Neural cell (in vitro differentiated cells): ENCODE results near the gene TANGO6.

ENCODE experiments used
- EP300 ChIP-seq: fragments of 450-650 bp; conservative IDR thresholded peaks from 2 replicates; pipeline ENCODE4 v1.6.1; 2014; ENCODE audit warnings: antibody characterized with exemption, mild to moderate bottlenecking, moderate library complexity; ENCODE audit not compliant: poor library complexity, severe bottlenecking
- RAD21 ChIP-seq: fragments of 450-650 bp; conservative IDR thresholded peaks from 2 replicates; pipeline ENCODE4 v1.6.1; 2014; ENCODE audit warnings: antibody characterized with exemption, mild to moderate bottlenecking, moderate library complexity
- SMC3 ChIP-seq: fragments of 450-650 bp; conservative IDR thresholded peaks from 2 replicates; pipeline ENCODE4 v1.6.1; 2014; ENCODE audit warnings: antibody characterized with exemption, mild to moderate bottlenecking, moderate library complexity; ENCODE audit not compliant: poor library complexity
- TF ChIP-seq, protein P1 (sequence below): fragments of 450-650 bp; IDR thresholded peaks from 2 replicates; pipeline ENCODE4 v1.5.1; 2014; ENCODE audit warnings: antibody characterized with exemption, mild to moderate bottlenecking, moderate library complexity; ENCODE audit not compliant: poor library complexity, severe bottlenecking

DNA sequence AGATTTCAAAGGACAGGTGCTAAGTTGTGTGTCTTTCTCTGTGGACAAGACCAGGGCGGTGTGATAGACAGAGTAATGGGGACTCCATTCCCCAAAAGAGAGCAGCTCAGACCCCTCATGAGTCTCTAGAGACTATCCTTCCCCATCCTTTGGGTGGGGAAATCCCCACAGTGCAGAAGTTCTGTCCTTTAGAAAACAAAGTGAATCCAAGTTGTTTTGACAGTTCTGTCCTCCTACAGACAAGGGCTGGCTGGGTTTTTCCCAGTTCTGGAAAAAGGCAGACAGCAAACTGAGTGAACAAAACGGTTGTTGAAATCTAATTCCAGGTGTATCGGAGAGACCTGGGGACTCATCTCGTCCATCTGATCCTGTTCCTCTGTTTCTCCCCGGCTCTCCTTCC is 251.2 kb downstream of the TANGO6 start:
- TF ChIP-seq, protein P1, sequence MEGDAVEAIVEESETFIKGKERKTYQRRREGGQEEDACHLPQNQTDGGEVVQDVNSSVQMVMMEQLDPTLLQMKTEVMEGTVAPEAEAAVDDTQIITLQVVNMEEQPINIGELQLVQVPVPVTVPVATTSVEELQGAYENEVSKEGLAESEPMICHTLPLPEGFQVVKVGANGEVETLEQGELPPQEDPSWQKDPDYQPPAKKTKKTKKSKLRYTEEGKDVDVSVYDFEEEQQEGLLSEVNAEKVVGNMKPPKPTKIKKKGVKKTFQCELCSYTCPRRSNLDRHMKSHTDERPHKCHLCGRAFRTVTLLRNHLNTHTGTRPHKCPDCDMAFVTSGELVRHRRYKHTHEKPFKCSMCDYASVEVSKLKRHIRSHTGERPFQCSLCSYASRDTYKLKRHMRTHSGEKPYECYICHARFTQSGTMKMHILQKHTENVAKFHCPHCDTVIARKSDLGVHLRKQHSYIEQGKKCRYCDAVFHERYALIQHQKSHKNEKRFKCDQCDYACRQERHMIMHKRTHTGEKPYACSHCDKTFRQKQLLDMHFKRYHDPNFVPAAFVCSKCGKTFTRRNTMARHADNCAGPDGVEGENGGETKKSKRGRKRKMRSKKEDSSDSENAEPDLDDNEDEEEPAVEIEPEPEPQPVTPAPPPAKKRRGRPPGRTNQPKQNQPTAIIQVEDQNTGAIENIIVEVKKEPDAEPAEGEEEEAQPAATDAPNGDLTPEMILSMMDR, result no peak
- TF ChIP-seq EP300 (no peak), SMC3 (no peak), RAD21 (no peak)
